NCI-H2196 treated with DMSO at 0.1 percent for 48 hours (cell line): ENCODE measurements around the gene CNOT2.
"Not testable (repeated sequence)": the region's sequence is repeated elsewhere in the genome, so short reads cannot be mapped to it uniquely, and the experiment has no call there.

Experiments
- DNase-seq: peaks from one replicate; lab custom pipeline; 2025; ENCODE audit not compliant: unreplicated experiment; lab: John Stamatoyannopoulos, UW

CNOT2 gene

DNA sequence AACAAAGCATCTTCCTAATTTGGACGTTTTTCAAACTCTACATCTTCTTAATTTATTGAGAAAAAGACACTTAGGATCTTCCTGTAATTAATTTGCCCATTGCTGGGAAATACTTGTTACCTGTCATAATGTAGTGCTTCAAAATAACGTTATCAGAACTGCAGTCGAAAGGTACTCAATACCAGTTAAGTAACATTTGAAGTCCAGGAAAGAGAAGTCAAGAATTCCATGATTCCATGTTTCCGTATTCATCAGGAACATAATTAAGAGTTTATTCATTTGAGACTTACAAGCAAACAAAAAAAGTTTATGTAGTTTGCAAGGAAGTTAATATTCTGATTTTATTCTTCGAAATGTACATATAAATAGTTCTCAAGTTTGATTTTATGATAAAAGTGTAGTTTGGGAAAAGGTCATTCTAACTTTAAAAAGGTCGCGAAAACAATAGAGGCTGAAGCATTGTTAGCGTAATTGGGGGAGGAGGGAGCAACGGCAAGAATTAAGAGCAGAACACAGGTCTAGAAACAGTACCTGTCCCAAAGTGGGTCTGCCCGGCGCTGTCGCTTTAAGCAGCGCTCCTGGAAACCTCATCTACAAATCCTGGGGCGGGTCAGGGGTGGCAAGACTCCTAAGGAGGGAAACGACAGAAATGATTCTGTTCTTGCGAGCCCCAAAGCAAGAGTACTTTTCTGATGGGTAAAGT, 121.6 kb downstream of the CNOT2 start:
- DNase-seq = no peak

- DNase-seq = no peak
Measured at GRCh38 chr12:70365398-70365647, 122.1 kb downstream of the CNOT2 start.

GRCh38 chr12:70365648-70366518, 122.7 kb downstream of the CNOT2 start, which contains the start of gene KCNMB4:
KCNMB4 (plus strand) TSS chr12:70366290; CDS start chr12:70366735, 445 bp downstream.
- peak; percentile 40 for DNase-seq

GRCh38 chr12:70366581-70367257, 123.5 kb downstream of the CNOT2 start:
- DNase-seq = peak; percentile 15

GRCh38 chr12:70367258-70368141, 124.3 kb downstream of the CNOT2 start:
- no peak for DNase-seq

DNA sequence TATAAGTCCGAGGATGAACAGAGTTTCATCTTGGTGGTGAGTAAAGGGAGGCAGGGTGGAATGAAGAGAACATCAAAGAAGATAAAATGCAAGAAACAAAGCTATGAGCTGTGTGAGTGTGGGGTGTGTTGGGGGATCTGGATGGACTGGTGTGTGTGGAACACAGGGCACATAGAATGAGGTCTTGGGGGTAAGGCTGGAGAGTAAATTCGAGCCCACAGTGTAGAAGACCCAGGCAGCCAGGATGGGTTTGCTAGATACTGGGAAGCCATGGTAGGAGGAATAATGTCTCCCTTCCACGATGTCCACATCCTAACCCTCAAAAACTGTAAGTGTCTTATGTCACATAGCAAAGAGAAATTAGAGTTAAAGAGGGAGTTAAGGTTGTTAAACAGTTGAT, 129.6 kb downstream of the CNOT2 start:
- no peak for DNase-seq

DNA sequence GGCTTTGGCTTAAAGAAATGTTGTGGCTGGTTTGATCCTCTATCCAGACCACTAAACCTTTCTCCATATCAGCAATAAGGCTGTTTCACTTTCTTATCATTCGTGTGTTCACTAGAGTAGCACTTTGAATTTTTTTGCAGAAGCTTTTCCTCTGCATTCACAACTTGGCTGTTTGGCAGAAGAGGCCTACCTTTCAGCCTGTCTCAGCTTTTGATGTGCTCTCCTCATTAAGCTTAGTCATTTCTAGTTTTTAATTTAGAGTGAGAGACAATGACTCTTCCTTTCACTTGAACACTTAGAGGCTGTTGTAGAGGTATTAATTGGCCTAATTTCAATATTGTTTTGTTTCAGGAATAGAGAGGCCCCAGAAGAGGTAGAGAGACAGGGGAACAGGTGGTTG, 136.6 kb downstream of the CNOT2 start:
- no peak for DNase-seq

GRCh38 chr12:70383484-70383883, 140.3 kb downstream of the CNOT2 start:
- DNase-seq = no peak

DNA sequence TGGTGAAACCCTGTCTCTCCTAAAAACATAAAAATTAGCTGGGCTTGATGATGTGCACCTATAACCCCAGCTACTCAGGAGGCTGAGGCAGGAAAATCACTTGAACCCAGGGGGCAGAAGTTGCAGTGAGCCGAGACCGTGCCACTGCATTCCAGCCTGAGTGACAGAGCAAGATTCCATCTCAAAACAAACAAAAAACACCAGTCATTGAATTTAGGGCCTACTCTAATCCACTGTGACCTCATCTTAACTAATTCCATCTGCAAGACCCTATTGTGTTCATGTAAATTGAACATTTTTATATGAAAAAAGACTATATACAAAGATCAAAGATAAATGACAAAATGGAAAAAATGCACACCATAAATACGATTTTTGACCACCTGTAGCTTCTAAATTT, 140.7 kb downstream of the CNOT2 start:
- DNase-seq = no peak

DNA sequence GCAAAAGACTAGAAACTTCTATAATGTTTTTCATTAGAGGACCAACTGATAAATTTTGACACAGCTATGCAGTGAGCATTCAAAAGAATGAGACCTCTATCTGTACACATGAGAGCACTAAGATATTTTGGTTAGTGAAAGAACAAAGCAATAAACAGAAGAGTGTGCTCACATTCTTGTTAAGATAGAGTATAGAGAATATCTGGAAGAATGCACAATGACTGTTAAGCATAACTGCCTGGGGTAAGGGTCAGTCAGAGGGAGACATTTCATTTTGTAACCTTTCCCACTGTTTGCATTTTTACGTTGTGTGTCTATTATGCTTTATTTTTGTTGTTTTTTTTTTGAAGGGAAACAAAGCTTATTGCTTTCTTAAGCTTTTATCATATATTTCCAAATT, 143.5 kb downstream of the CNOT2 start:
- DNase-seq = no peak

GRCh38 chr12:70389678-70390077, 146.4 kb downstream of the CNOT2 start:
- no peak for DNase-seq

- DNase-seq = not testable (repeated sequence)
Measured at GRCh38 chr12:70392631-70393030, 149.4 kb downstream of the CNOT2 start.

GRCh38 chr12:70393787-70394499, 150.7 kb downstream of the CNOT2 start:
- DNase-seq = no peak

DNA sequence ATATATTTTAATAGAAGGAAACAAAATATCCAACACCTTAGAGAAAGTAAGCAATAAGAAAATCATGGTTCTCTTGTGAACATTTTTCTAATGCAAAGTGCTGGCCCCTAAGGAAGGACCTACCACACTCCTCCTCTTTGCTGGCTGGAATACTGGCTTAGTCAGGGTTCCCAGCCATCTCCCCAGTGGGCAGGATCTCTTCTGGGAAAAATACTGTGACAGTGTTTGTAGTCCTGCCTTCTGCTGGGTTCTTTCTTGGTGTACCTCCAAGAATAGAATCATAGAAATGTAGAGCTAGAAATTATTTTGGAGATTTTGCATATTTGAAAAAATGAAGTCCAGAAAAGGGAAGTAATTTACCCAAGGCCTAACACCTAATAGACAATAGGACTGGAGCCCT, 154.8 kb downstream of the CNOT2 start:
- no peak for DNase-seq

DNA sequence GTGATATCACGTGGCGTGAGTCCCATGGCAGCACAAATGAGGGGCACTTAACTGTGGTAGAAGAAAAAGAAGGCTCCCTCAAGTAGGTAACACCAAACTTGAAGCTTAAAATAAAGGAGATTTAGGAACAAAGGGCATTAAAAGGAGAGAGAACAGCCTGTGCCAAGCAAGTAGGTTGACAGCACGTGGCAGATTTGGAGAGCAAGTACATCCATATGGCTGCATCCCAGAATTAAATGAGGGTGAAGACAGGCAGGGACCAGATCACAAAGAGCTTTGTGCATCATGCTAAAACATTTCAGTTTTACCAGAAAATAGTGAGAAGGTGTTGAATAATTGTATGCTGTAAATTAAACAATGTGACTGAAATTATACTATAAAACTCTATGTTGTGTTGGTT, 155.6 kb downstream of the CNOT2 start:
- DNase-seq = no peak

- no peak for DNase-seq
Measured at GRCh38 chr12:70399311-70399710, 156.1 kb downstream of the CNOT2 start.

DNA sequence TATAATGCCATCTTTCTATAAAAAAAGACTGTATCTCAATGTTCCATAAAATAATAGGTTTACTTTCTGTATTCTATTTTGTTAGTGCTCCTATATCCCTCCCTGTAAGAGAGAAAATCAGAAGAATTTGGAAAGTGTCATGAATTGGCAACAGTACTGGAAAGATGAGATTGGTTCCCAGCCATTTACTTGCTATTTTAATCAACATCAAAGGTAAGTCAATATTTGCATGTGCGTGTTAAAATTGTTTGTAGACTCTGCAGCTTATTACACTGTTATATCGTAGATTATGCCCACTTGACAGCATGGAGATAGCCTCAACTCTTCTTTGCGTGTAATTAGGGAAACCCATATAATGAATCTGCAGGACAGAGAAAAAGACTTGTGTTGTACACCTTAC, 156.9 kb downstream of the CNOT2 start:
- no peak for DNase-seq

DNA sequence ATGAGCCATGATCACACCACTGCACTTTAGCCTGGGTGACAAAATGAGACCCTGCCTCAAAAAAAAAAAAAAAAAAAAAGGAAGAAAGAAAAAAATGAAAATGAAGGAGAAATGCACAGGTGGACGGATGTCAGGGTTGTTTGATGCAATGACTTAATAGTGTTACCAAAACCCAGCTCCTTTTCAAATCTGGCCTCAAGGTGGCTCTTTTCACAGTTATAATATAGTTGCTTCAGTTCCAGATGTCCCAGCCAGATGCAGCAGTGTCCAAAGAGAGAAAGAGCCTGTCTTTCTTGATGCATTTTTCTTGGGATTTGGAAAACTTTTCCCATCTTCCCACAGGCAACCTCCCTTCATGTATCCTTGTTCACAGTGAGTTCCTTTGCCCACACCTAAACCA, 159.4 kb downstream of the CNOT2 start:
- no peak for DNase-seq

DNA sequence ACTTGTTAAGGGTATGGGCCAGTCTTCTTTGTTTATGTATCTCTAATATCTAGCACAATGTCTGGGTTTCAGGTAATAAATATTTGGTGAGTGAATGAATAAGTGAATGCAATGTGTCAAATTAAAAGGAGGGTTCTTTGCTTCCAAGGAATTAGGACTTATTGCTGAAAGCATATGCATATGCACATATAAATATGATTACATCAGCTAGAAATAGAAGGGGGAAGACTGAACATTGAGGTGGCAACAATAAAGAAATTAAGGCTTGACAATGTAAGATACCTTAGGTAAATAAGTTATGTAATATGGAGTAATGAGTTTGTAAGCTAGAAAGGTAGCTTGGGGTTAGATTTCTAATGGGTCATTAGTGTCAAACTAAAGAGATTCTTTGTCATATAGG, 160.6 kb downstream of the CNOT2 start:
- DNase-seq = no peak
